ENCODE measurements around the gene CEP68.

CEP68 gene

GRCh38 chr2:65057054-65057375 is 799 bp downstream of the CEP68 start:
- DNase-seq (ENCODE audit: low read depth, low spot score): no peak

- peak; percentile 46 for DNase-seq (ENCODE audit: low read depth, low spot score)
Measured at GRCh38 chr2:65057391-65058052, 1.3 kb downstream of the CEP68 start.

- no peak for DNase-seq (ENCODE audit: low read depth, low spot score)
Measured at GRCh38 chr2:65059071-65059470, 2.9 kb downstream of the CEP68 start.

GRCh38 chr2:65061146-65061909 is 5.1 kb downstream of the CEP68 start:
- DNase-seq (ENCODE audit: low read depth, low spot score): no peak

GRCh38 chr2:65061910-65062339 is 5.7 kb downstream of the CEP68 start:
- no peak for DNase-seq (ENCODE audit: low read depth, low spot score)

GRCh38 chr2:65062843-65063825 is 6.9 kb downstream of the CEP68 start:
- no peak for DNase-seq (ENCODE audit: low read depth, low spot score)

- DNase-seq (ENCODE audit: low read depth, low spot score): no peak
Measured at GRCh38 chr2:65064728-65065552, 8.7 kb downstream of the CEP68 start.

GRCh38 chr2:65067806-65068553 is 11.8 kb downstream of the CEP68 start:
- DNase-seq (ENCODE audit: low read depth, low spot score): no peak

GRCh38 chr2:65069439-65069824 is 13.2 kb downstream of the CEP68 start:
- DNase-seq (ENCODE audit: low read depth, low spot score): no peak

- no peak for DNase-seq (ENCODE audit: low read depth, low spot score)
Measured at GRCh38 chr2:65070172-65070830, 14.1 kb downstream of the CEP68 start.

- DNase-seq (ENCODE audit: low read depth, low spot score): no peak
Measured at GRCh38 chr2:65070856-65071255, 14.6 kb downstream of the CEP68 start.

GRCh38 chr2:65071499-65072180 is 15.4 kb downstream of the CEP68 start:
- no peak for DNase-seq (ENCODE audit: low read depth, low spot score)

- no peak for DNase-seq (ENCODE audit: low read depth, low spot score)
Measured at GRCh38 chr2:65072181-65072970, 16.2 kb downstream of the CEP68 start.

GRCh38 chr2:65073879-65074565 is 17.8 kb downstream of the CEP68 start:
- DNase-seq (ENCODE audit: low read depth, low spot score): no peak

- DNase-seq (ENCODE audit: low read depth, low spot score): no peak
Measured at GRCh38 chr2:65075176-65075575, 19.0 kb downstream of the CEP68 start.

GRCh38 chr2:65075605-65076344 is 19.6 kb downstream of the CEP68 start:
- no peak for DNase-seq (ENCODE audit: low read depth, low spot score)

- DNase-seq (ENCODE audit: low read depth, low spot score): no peak
Measured at GRCh38 chr2:65076345-65076710, 20.1 kb downstream of the CEP68 start.
